NCI-H1417 treated with DMSO at 0.1 percent for 48 hours (cell line): ENCODE results near the gene DLG5.
"Not testable (repeated sequence)": the region's sequence is repeated elsewhere in the genome, so short reads cannot be mapped to it uniquely, and the experiment has no call there.

Source experiments
- DNase-seq: peaks from one replicate; lab custom pipeline; 2025; lab: John Stamatoyannopoulos, UW

DLG5 gene

GRCh38 chr10:77791506-77791905 lies 135.0 kb downstream of the DLG5 start:
- DNase-seq, result no peak

- DNase-seq, result no peak
These were observed 136.7 kb downstream of the DLG5 start for GRCh38 chr10:77789861-77790260.

DNA sequence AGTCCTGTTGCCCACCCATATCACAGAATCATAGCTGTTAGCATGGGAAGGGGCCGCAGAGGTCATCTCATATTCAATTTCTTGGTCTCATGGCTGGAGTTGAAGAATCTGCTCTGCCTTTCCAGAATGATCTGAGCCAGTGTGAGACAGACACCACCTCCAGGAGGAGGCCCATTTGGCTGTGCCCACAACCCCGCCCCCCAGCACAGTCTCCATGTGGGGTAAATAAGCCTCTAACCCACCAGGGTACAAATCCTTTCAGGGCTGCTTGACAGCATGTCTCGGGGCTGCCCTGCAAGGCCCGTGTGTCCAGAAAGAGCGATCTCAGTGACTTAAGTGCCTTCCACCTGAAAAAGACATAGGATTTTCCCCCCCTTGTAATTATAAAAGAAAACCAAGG lies 137.5 kb downstream of the DLG5 start:
- no peak for DNase-seq

DNA sequence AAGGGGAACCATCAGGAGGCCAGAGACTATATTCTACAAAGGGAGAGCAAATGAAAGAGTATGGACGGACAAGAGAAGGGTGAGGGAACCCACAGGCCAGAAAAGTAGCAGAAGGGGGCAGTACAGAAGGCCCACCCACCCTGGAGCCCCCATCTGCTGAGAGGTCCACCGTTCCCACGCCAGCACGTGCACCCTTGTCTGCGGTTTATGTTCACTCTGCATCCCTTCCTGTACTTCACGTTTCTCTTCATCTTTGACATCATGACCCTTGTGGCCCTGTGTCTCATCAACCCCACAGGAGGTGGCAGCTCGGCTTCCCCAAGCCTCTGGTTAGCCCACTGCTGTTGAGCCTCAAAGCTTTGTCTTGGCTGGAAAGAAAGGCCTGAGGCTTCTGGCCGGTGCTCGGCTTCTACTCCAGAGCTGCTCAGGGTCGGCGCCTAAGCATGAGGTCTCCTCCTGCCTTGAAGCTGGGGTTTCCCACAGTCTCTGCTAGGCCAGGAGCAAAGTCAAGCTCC lies 138.0 kb downstream of the DLG5 start:
- DNase-seq, result no peak

DNA sequence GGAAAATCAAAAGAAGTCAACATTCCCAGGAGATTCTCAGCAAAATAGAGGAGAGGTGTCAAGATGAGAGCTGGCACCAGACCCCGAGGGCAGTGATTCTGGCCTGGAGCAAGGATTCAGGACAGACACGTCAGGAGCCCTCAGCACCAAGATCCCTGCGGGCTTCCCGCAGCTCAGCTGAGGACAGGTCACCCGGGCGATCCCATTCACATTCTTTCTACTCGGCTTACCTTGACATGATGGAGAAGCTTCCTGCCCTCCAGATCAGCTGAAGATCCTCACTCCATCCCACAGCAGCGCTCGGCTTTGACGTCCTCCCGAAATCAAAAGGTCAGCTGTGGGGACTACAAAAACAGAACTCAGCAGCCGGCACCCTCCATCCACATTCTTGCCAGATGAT lies 139.1 kb downstream of the DLG5 start:
- DNase-seq, result no peak

GRCh38 chr10:77784856-77785255 lies 141.7 kb downstream of the DLG5 start:
- no peak for DNase-seq

DNA sequence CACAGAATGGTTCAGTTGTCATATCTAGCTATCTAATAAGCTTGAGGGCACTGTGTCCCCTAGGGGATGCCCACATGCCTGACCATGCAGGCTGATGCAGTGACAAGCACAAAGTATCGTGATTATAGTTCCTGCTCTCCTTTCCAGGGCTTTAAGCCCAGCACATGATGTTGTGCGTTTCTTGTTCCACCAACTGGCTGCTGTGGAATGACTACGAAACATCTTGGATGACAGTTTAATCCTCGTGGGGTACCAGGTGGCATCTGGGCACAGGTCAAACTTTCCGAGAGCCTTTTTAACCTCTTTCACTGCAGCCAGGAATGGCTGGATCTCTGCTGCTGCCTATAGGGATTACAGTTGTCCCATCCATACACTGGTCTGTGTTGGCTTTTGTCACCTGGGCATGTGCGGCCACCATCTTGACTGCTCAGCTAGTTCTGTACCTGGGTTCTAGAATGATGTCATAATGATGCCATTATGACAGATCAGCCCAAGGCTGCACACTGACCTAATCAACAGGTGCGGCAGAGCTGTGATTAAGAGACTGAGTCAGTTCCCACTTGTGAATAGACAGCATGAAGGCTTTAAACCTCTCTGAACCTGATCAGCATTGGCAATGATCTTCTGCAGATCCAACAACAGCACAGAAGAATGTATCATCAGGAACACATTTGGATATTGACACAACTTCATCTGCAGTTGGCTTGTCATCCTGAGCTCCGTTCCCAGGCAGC lies 144.1 kb downstream of the DLG5 start:
- no peak for DNase-seq

- no peak for DNase-seq
These were observed 144.9 kb downstream of the DLG5 start for GRCh38 chr10:77781451-77782327.

- no peak for DNase-seq
These were observed 146.4 kb downstream of the DLG5 start for GRCh38 chr10:77780180-77780579.

DNA sequence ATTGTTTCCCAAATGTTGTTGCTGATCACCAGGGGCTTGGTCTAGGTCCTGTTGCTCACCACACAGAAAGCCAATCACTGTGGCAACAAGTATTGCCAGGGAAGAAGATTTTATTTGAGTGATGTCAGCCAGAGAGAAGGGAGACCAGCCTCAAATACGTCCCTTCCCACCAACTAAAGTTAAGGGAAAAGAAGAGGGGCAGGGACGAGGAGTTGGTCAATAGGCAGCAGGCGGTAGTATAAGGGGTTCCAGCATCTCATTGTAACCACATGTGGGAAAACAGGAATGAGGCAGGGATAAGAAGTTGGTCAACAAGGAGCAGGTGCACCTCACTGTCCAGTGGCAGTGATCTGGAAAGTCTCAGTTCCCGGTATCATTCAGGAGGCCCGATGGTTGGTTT lies 150.1 kb downstream of the DLG5 start:
- DNase-seq, result no peak

DNA sequence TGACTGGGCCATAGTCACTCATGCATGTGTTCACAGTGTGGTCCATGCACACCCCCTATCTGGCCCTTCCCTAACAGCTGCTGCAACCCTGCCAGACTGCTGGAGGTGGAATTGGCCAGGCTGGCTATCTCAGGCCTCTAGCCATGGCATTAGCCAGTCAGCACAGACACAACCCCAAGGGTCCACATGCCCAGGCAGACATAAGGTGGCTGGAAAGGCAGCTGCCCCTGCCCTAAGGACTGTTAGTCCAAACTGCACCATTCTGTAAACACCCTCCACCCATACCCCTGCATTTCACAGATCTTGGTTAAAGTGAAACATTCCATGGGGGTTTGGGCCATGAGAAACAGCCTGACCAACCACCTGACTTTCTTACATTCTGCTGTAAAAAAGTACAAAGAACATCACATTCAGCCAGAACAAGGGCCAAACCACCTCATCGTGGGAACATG lies 151.6 kb downstream of the DLG5 start:
- DNase-seq, result no peak

DNA sequence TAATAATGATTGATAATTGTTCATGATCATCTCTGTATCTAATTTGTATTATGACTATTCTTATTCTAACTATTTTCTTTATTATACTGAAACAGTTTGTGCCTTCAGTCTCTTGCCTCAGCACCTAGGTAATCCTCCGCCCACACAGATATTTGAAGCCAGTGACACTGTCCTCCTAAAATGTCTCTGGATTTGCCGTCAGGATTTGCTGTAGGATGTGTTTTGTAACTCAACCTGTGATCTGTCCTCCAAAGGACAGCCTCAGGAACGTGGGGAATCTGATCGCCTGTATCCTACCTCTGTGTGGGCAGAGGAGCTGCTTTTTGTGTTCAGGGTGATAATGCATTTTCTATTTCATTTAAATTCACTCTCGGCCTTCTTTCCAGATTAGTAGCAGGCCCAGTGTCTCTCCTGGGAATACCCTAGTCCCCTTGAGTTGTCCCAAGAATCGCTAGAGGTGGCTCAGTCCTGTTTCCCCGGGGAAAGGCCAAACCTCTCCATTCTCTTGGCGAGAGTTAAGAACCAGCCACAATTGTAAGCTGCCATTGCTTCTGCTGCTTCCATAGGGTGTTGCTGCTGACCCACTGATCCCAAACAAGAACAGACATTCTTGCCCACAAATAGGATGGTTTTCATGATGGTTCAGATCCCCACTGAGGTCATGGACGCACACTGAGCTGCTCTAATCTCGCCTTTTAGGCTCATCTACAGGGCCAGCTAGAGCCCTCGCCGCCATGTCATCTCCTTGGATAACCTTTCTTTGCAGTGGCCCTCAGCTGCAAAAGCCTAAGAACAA lies 152.7 kb downstream of the DLG5 start:
- no peak for DNase-seq

DNA sequence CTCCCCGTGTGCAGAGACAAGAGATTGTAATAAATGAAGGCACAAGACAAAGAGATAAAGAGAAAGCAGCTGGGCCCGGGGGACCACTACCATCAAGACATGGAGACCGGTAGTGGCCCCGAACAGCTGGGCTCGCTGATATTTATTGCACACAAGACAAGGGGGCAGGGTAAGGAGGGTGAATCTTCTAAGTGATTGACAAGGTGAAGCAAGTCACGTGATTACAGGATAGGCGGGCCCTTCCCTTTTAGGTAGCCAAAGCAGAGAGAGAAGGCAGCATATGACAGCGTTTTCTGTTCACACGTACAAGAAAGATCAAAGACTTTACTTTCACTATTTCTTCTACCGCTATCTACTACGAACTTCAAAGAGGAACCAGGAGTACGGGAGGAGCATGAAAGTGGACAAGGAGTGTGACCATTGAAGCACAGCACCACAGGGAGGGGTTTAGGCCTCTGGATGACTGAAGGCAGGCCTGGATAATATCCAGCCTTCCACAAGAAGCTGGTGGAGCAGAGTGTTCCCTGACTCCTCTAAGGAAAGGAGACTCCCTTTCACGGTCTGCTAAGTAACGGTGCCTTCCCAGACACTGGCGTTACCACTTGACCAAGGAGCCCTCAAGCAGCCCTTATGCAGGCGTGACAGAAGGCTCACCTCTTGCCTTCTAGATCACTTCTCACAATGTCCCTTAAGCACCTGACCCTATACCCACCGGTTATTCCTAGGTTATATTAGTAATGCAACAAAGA lies 153.5 kb downstream of the DLG5 start:
- DNase-seq, result not testable (repeated sequence)

- no peak for DNase-seq
These were observed 154.7 kb downstream of the DLG5 start for GRCh38 chr10:77771851-77772250.

DNA sequence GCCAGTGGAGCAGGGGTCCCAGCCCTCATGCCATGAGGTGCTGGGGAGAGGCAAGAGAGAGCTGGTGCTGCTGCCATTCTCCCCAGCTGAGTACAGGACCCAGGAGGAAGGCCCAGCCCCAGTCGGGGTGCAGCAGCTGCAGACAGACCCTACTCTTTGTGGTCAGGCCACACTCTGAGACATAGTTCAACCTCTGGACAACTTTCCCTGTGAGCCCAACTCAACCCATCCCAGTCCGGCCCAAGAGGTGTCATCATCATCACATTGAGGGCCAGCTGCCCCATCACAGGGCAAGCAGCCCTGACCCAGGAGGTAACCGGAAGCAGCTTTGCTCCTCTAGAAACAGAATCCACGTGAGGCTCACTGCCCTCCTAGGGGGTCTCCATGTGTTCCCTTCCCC lies 155.1 kb downstream of the DLG5 start:
- DNase-seq, result no peak

DNA sequence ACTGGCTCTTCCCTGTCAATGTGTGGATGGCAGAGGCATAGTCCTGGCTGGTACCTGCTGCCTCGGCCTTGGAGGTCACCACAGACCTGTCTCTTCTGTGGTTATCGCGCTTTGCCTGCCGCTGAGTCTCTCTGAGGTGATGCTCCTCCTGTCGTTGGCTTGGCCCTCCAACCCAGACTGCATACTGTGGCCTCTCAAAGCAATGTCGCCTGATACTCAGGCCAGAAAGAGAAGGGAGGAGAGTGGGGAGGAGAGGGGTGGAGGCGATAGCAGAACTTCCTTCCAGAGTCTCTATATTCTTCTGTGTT lies 155.7 kb downstream of the DLG5 start:
- no peak for DNase-seq

DNA sequence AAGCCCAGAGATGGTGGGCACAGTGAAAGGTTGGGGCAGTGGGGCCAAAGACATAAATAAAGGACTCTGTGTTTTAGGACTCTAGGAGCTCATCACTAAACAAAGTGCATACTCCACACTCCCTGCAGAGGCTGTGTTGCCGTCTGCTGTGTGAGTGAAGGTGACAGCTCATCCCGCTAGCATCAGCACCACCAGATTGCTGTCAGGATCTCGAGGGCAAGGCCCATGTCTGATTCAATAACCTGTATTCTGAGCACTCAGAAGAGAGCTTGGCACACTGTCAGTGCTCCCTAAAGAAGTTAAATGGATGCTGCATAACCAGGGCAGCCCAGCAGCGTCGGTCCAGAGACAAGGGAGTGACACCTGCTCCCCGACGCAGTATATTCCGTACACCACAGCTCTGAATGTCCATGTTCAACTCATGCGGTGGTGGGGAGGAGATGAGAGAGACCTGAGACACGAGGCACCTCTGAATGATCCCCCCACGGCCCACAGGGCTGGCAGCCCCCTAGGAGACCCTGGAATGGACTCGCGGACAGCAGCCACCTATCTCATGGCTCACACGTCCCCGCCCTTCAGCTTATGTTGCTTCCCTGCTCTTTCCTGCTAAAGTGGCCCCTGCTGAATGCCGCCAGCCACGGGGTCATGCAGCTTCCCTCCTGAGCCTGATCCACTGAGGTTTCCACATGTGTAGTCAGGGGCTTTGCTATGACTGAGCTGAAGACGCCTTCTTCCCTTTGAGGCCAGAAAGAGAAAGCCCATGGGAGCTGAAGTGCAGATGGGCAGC lies 156.3 kb downstream of the DLG5 start:
- no peak for DNase-seq

- DNase-seq, result no peak
These were observed 158.5 kb downstream of the DLG5 start for GRCh38 chr10:77768039-77768438.

GRCh38 chr10:77763453-77764430 lies 162.8 kb downstream of the DLG5 start:
- no peak for DNase-seq

- DNase-seq, result not testable (repeated sequence)
These were observed 168.1 kb downstream of the DLG5 start for GRCh38 chr10:77758406-77758805.
